GM19099 (cell line): ENCODE data around the gene NCBP1.

ENCODE experiments used
- POLR2A ChIP-seq: IDR thresholded peaks from 3 replicates; pipeline ENCODE4 v1.6.1; 2011; ENCODE audit warnings: low read depth; ENCODE audit not compliant: insufficient read length; ENCODE audit errors: extremely low read depth

The NCBP1 gene

DNA sequence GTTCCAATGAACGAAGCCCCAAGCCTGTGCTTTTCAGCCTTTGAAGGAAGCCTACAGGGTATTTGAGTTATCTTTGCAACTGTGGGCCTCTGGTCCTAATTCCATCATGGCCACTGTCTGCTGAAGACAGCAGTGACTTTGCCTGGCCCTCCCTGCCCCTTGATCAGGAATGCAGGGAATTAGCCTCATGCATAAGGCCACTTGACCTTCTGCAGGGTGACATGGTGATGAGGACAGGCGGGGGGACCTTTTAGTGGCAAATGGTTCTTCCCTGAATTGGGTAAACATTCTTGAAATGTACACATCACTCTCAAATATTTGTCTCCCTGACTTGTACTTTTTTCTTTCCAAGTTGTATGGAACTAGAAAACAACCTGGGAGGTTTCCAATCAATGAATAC lies 88.7 kb downstream of the NCBP1 start:
- no peak for TF ChIP-seq POLR2A
